CD4-positive, alpha-beta T cell (primary cell): ENCODE results near the gene NPPC. TPM values are rescaled to one million over a fixed set of nuclear protein-coding genes. Genes with fewer than 3 reads are reported as not detected.
"Not testable (repeated sequence)": the region's sequence is repeated elsewhere in the genome, so short reads cannot be mapped to it uniquely, and the experiment has no call there.

ENCODE experiments used
- ATAC-seq: fragments of 200-7000 bp; cut with Tn5 transposase; one replicate; pipeline ENCODE4 v1.10.0; 2022; ENCODE audit warnings: mild to moderate bottlenecking; ENCODE audit not compliant: poor library complexity
- CTCF ChIA-PET: fragments of 350-600 bp; sonication (Branson Sonifier 250); formaldehyde crosslinking; loops from one replicate; lab custom pipeline; 2021; ENCODE audit warnings: antibody characterized with exemption, inconsistent platforms; lab: Charles Lee
- POLR2A ChIA-PET: fragments of 350-600 bp; sonication (Branson Sonifier 250); formaldehyde crosslinking; loops from one replicate; lab custom pipeline; 2021; ENCODE audit warnings: antibody characterized with exemption, inconsistent platforms; lab: Charles Lee
- DNase-seq, 14 experiments: peaks; one replicate each; pipeline ENCODE4 v3.0.0-alpha.2; 2013 to 2020; ENCODE audit warnings: mixed read lengths in 2 of 14
- H3K27ac ChIP-seq, 2 donors: one replicate each; pipeline versions ENCODE4 v1.5.1 to v1.7.0; 2013; ENCODE audit warnings: low read length in 2 of 2, low read depth in 1 of 2, mild to moderate bottlenecking in 1 of 2
- H3K27me3 ChIP-seq, 2 experiments: 1 replicate in 1 of 2; 2 replicates in 1 of 2; pipeline versions ENCODE4 v1.6.1 to v1.7.0; 2013; ENCODE audit warnings: low read length in 2 of 2, control low read depth in 1 of 2, mild to moderate bottlenecking in 1 of 2, moderate library complexity in 1 of 2; ENCODE audit not compliant: insufficient read depth in 2 of 2, control insufficient read depth in 1 of 2
- H3K36me3 ChIP-seq: one replicate; pipeline ENCODE4 v1.6.1; 2013; ENCODE audit warnings: low read length, control low read depth; ENCODE audit not compliant: insufficient read depth
- H3K4me1 ChIP-seq: one replicate; pipeline ENCODE4 v1.6.1; 2013; ENCODE audit warnings: low read length, control low read depth; ENCODE audit not compliant: insufficient read depth
- H3K4me3 ChIP-seq: one replicate; pipeline ENCODE4 v1.5.1; 2013; ENCODE audit warnings: mild to moderate bottlenecking, low read length, moderate library complexity
- H3K9me3 ChIP-seq, 2 experiments: 1 replicate in 1 of 2; 2 replicates in 1 of 2; pipeline versions ENCODE4 v1.6.1 to v1.7.0; 2013; ENCODE audit warnings: low read length in 2 of 2, mild to moderate bottlenecking in 2 of 2, control low read depth in 1 of 2, moderate library complexity in 1 of 2; ENCODE audit not compliant: control insufficient read depth in 1 of 2, insufficient read depth in 1 of 2
- H3K27ac Mint-ChIP-seq: one replicate; pipeline ENCODE4 v1.8.0; 2020; ENCODE audit warnings: mixed read lengths
- H3K27me3 Mint-ChIP-seq: one replicate; pipeline ENCODE4 v1.8.0; 2021; ENCODE audit warnings: mixed read lengths
- H3K36me3 Mint-ChIP-seq: one replicate; pipeline ENCODE4 v1.8.0; 2021; ENCODE audit warnings: low read depth, mixed read lengths
- H3K4me1 Mint-ChIP-seq: one replicate; pipeline ENCODE4 v1.8.0; 2021; ENCODE audit warnings: low read depth, mixed read lengths
- H3K4me3 Mint-ChIP-seq: one replicate; pipeline ENCODE4 v1.8.0; 2020; ENCODE audit warnings: mild to moderate bottlenecking, mixed read lengths
- H3K9me3 Mint-ChIP-seq: one replicate; pipeline ENCODE4 v1.8.0; 2020; ENCODE audit warnings: mixed read lengths
- intact Hi-C, 2 experiments: fragments of 100-400 bp; cut with DNase I in 1 of 2; cut with micrococcal nuclease in 1 of 2; formaldehyde crosslinking; loops; one replicate each; pipeline versions ENCODE4 v1.15.1 to v1.9.0; 2023 to 2025; cut with DNase I, micrococcal nuclease
- total RNA-seq, 174 experiments: library from RNA in 2 of 174; stranded (reverse) in 2 of 174; gene quantifications; one replicate each; pipeline ENCODE4 v1.2.3 and lab custom pipeline; 2021 to 2026
- TF ChIP-seq, protein P1 (sequence below): fragments of 200-600 bp; IDR thresholded peaks from one replicate; pipeline ENCODE4 v1.8.0; 2022; ENCODE audit warnings: antibody characterized with exemption, mild to moderate bottlenecking

The NPPC gene
- total RNA-seq, 2 experiments from 2014 or later = 0.34 TPM; not detected in 1

DNA sequence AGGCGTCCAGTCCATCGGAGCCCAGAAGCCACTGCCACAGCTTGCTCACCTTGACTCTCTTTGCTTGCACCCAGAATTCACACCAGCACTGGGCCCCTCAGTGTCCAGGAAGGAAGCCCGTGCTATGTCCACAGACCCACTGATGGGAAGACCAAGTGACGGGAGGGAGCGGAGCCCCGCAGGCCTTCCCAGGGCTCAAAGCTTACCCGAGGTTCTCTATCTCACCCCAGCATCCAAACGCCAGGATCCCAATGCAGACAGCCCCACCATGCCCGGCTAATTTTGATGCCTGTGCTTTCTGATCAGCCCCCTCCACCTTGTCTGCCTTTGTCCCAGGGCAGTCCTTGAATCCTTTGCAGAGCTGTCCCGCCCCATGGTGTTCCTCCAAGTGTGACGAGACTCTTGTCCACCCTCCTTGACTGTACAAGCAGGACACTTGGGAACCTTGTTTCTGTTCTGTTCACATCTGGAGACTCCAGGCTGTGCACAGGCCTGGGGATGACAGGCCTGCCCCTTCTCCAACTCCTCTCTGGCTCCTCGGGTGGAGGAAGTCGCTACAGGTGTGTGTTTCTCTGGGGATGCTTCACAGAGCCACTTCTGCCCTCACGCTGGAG, 12.0 kb downstream of the NPPC start:
- ATAC-seq = no peak
- POLR2A ChIA-PET = interaction anchor here (0.6 kb wide), 1 partner anchor 27 kb away, joined by 3 read pairs; no protein-coding TSS in a partner anchor
- peaks cover 0 to 2% of the 10 kb centered on the region in 2 experiments for H3K27me3 ChIP-seq
- no peaks in the 10 kb centered on the region for H3K36me3 Mint-ChIP-seq
- TF ChIP-seq, protein P1, sequence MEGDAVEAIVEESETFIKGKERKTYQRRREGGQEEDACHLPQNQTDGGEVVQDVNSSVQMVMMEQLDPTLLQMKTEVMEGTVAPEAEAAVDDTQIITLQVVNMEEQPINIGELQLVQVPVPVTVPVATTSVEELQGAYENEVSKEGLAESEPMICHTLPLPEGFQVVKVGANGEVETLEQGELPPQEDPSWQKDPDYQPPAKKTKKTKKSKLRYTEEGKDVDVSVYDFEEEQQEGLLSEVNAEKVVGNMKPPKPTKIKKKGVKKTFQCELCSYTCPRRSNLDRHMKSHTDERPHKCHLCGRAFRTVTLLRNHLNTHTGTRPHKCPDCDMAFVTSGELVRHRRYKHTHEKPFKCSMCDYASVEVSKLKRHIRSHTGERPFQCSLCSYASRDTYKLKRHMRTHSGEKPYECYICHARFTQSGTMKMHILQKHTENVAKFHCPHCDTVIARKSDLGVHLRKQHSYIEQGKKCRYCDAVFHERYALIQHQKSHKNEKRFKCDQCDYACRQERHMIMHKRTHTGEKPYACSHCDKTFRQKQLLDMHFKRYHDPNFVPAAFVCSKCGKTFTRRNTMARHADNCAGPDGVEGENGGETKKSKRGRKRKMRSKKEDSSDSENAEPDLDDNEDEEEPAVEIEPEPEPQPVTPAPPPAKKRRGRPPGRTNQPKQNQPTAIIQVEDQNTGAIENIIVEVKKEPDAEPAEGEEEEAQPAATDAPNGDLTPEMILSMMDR = no peak
- H3K4me1 ChIP-seq = peaks cover 10% of the 10 kb centered on the region
- no peak overlapping the region for H3K27ac Mint-ChIP-seq
- H3K27ac ChIP-seq = no peak overlapping the region
- H3K27me3 Mint-ChIP-seq = no peaks in the 10 kb centered on the region
- H3K9me3 Mint-ChIP-seq = no peaks in the 10 kb centered on the region
- H3K36me3 ChIP-seq = no peaks in the 10 kb centered on the region
- no peak overlapping the region for H3K4me3 Mint-ChIP-seq
- CTCF ChIA-PET = no interaction called here
- DNase-seq = no peak
- H3K9me3 ChIP-seq = no peaks in the 10 kb centered on the region
- H3K4me3 ChIP-seq = no peak overlapping the region
- intact Hi-C loops = no loop called here
- H3K4me1 Mint-ChIP-seq = peaks cover 11% of the 10 kb centered on the region

DNA sequence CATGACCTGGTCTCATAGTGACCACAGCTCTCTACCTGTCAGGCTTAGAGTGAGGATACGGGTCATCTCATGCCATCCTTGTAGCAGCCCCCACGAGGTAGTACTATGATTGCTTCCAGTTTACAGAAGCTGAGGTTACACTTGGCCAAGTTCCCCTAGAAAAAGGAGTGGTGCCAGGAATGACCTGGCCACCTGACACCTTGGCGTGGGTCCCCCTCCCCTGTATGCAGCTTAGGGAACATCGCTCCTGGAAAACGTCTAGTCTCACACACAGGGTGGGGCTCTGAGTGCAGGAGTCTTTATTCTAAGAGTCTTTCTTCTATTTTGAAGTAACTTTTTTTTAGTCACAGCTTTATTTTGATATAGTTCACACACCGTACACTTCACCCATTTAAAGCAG, 14.8 kb downstream of the NPPC start:
- H3K27me3 Mint-ChIP-seq = no peaks in the 10 kb centered on the region
- peaks cover 0 to 2% of the 10 kb centered on the region in 2 experiments for H3K27me3 ChIP-seq
- H3K27ac Mint-ChIP-seq = no peak overlapping the region
- H3K4me1 ChIP-seq = peaks cover 10% of the 10 kb centered on the region
- H3K4me1 Mint-ChIP-seq = peaks cover 15% of the 10 kb centered on the region
- no peaks in the 10 kb centered on the region for H3K9me3 ChIP-seq
- no peaks in the 10 kb centered on the region for H3K9me3 Mint-ChIP-seq
- DNase-seq (no peak), ATAC-seq (no peak)
- intact Hi-C loops = no loop called here
- H3K36me3 Mint-ChIP-seq = no peaks in the 10 kb centered on the region
- ChIA-PET CTCF (interaction anchor here (0.7 kb wide), 2 partner anchors 177 to 416 kb away, joined by 3 to 4 read pairs; no protein-coding TSS in a partner anchor), POLR2A (no interaction called here)
- no peaks in the 10 kb centered on the region for H3K36me3 ChIP-seq
- no peak overlapping the region for H3K4me3 Mint-ChIP-seq
- H3K27ac ChIP-seq = no peak overlapping the region
- TF ChIP-seq, protein P1 = no peak
- H3K4me3 ChIP-seq = no peak overlapping the region

DNA sequence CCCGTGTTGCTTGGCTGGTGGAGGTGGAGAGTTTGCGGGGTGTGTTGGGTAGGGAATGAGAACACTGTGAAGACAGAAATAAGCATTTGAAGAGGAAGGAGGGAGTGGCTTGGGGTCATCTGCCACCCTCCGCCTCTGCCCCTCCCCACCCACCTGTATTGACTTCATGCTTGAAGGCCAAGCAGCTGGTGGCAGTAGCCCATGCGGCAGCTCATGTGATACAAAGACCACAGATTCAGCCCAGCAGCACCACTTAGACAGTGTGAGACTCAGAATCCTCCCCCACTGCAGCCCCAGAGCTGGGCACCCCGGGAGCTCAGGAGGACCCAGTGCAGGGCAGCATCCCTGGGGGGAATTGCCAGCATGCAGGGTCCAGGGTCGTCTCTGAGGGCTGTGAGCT, 15.4 kb downstream of the NPPC start:
- no peak for ATAC-seq
- H3K27ac Mint-ChIP-seq = no peak overlapping the region
- no peaks in the 10 kb centered on the region for H3K9me3 Mint-ChIP-seq
- intact Hi-C loops = no loop called here
- no peak overlapping the region for H3K4me3 Mint-ChIP-seq
- ChIA-PET POLR2A (no interaction called here), CTCF (no interaction called here)
- Histone ChIP-seq H3K27me3 (peaks cover 0 to 2% of the 10 kb centered on the region in 2 experiments), H3K4me3 (no peak overlapping the region), H3K36me3 (no peaks in the 10 kb centered on the region), H3K4me1 (peaks cover 10% of the 10 kb centered on the region), H3K27ac (no peak overlapping the region), H3K9me3 (no peaks in the 10 kb centered on the region)
- no peaks in the 10 kb centered on the region for H3K27me3 Mint-ChIP-seq
- TF ChIP-seq, protein P1 = no peak
- peaks cover 15% of the 10 kb centered on the region for H3K4me1 Mint-ChIP-seq
- no peaks in the 10 kb centered on the region for H3K36me3 Mint-ChIP-seq
- DNase-seq = no peak

DNA sequence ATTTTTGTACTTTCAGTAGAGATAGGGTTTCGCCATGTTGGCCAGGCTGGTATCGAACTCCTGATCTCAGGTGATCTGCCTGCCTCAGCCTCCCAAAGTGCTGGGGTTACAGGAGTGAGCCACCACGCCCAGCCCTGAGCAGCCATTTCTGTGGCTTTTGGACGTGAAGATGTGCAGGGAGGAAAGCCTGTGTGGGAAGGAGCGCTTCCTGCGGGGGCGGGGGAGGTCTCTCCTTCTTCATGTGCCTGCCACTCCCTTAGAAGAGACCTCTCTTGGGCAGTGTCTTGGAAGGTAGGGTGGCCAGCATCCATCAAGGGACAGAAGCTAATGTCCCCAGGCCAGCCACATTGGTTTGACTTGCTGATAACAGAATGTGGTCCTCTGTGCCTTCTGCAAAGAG, 16.0 kb downstream of the NPPC start:
- CTCF ChIA-PET, ATAC-seq, H3K27ac ChIP-seq: not testable (repeated sequence)

More for the DNA sequence above, 16.0 kb downstream of the NPPC start:
- peaks cover 10% of the 10 kb centered on the region for H3K4me1 ChIP-seq
- Mint-ChIP-seq H3K27ac (peak overlapping the region; percentile 33), H3K4me1 (peaks cover 15% of the 10 kb centered on the region)
- POLR2A ChIA-PET, H3K9me3 Mint-ChIP-seq, H3K27me3 Mint-ChIP-seq, H3K9me3 ChIP-seq, intact Hi-C loops, H3K27me3 ChIP-seq, H3K4me3 Mint-ChIP-seq, H3K36me3 ChIP-seq, DNase-seq, H3K36me3 Mint-ChIP-seq, H3K4me3 ChIP-seq: not testable (repeated sequence)
